ENCODE measurements around the gene LPIN3. TPM values are rescaled to one million over a fixed set of nuclear protein-coding genes. Genes with fewer than 3 reads are reported as not detected.

The LPIN3 gene
- total and polyA plus RNA-seq, 2 donors (not counting 3 experiments of a cell fraction or from before 2014, with no cell fraction given): 2.1 to 3.0 TPM

DNA sequence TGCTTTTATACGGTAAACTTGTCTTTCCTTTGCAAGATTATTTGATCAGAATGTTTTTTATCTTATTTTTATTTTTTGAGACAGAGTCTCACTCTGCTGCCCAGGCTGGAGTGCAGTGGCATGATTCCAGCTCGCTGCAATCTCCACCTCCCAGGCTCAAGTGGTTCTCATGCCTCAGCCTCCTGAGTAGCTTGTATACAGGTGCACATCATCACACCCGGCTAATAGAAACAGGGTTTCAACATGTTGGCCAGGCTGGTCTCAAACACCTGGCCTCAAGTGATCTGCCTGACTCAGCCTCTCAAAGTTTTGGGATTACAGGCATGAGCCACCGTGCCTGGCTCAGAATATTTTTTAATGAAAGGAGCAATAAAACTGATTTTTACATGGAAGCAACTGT, 8.9 kb upstream of the LPIN3 start:
- POLR2A ChIA-PET: no interaction called here
- FAIRE-seq: peak; percentile 26
- TF ChIP-seq, protein P1, sequence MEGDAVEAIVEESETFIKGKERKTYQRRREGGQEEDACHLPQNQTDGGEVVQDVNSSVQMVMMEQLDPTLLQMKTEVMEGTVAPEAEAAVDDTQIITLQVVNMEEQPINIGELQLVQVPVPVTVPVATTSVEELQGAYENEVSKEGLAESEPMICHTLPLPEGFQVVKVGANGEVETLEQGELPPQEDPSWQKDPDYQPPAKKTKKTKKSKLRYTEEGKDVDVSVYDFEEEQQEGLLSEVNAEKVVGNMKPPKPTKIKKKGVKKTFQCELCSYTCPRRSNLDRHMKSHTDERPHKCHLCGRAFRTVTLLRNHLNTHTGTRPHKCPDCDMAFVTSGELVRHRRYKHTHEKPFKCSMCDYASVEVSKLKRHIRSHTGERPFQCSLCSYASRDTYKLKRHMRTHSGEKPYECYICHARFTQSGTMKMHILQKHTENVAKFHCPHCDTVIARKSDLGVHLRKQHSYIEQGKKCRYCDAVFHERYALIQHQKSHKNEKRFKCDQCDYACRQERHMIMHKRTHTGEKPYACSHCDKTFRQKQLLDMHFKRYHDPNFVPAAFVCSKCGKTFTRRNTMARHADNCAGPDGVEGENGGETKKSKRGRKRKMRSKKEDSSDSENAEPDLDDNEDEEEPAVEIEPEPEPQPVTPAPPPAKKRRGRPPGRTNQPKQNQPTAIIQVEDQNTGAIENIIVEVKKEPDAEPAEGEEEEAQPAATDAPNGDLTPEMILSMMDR (IDR thresholded peaks at IDR 0.05; ENCODE audit: extremely low read depth in 1 of 2, insufficient read depth in 1 of 2, low read depth in 1 of 2, low read length in 2 of 2): no peak
- TF ChIP-seq FOS (IDR thresholded peaks at IDR 0.05; ENCODE audit: borderline replicate concordance, insufficient read depth, low read length) (no peak), POLR2A (IDR thresholded peaks at IDR 0.05; ENCODE audit: low read depth, low read length) (no peak), JUN (IDR thresholded peaks at IDR 0.05; ENCODE audit: borderline replicate concordance, insufficient read depth, insufficient read length, low read depth) (no peak), MYC (IDR thresholded peaks at IDR 0.05; ENCODE audit: low read depth, low read length) (no peak), POLR2AphosphoS5 (IDR thresholded peaks at IDR 0.05; ENCODE audit: insufficient read depth, low read depth, low read length) (no peak), EZH2 (IDR thresholded peaks at IDR 0.05; ENCODE audit: borderline replicate concordance, low read depth, low read length, severe bottlenecking) (no peak), GATA2 (IDR thresholded peaks at IDR 0.05; ENCODE audit: insufficient read depth, insufficient read length, low read depth, low read length) (no peak)
- TF ChIP-seq, protein P2, sequence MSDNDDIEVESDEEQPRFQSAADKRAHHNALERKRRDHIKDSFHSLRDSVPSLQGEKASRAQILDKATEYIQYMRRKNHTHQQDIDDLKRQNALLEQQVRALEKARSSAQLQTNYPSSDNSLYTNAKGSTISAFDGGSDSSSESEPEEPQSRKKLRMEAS (IDR thresholded peaks at IDR 0.05; ENCODE audit: insufficient read depth, insufficient read length): no peak

More for the DNA sequence above, 8.9 kb upstream of the LPIN3 start:
- Histone ChIP-seq H3K9ac (replicated peaks; ENCODE audit: extremely low read depth, insufficient read depth, low read length) (no peak overlapping the region), H3K9me3 (replicated peaks; ENCODE audit: control insufficient read depth, insufficient read depth, low read length) (no peaks in the 10 kb centered on the region), H4K20me1 (replicated peaks; ENCODE audit: control insufficient read depth, extremely low read depth, insufficient read depth, low read length) (no peaks in the 10 kb centered on the region), H3K4me1 (ENCODE audit: control insufficient read depth, extremely low read depth, insufficient read depth, low read length) (peaks cover 26% of the 10 kb centered on the region), H3K9me1 (replicated peaks; ENCODE audit: control insufficient read depth, extremely low read depth, insufficient read depth, low read length) (no peaks in the 10 kb centered on the region), H3K27me3 (ENCODE audit: control insufficient read depth in 2 of 2, insufficient read depth in 2 of 2, low read length in 2 of 2) (no peaks in the 10 kb centered on the region), H3K79me2 (ENCODE audit: control insufficient read depth, insufficient read depth, low read length) (no peaks in the 10 kb centered on the region), H3K4me3 (replicated peaks in 1 of 3; ENCODE audit: insufficient read depth in 1 of 3, low read depth in 1 of 3, low read length in 3 of 3) (no peak overlapping the region), H3K27ac (ENCODE audit: insufficient read depth, low read depth, low read length) (no peak overlapping the region), H2AFZ (ENCODE audit: low read depth, low read length) (no peak overlapping the region), H3K36me3 (ENCODE audit: control insufficient read depth in 2 of 2, extremely low read depth in 1 of 2, insufficient read depth in 2 of 2, low read length in 2 of 2) (no peaks in the 10 kb centered on the region), H3K4me2 (ENCODE audit: insufficient read depth, low read length) (no peak overlapping the region)
- dilution Hi-C loops (cut with MboI; ENCODE audit: extremely low pct_ligation_motif_present, low sequenced_read_pairs): no loop called here
- no peak for DNase-seq (ENCODE audit: low read depth, low spot score)
- CTCF ChIA-PET: interaction anchor here (1.5 to 3.5 kb wide), 3 partner anchors 9 to 99 kb away, joined by 3 to 26 read pairs (median 7); partner anchors contain the start of gene LPIN3
- intact Hi-C loops (cut with micrococcal nuclease): no loop called here
- BruUV-seq (replicated peaks): no TSS peak
